PC-3 (cell line): ENCODE data around the gene DIP2C. TPM values are rescaled to one million over a fixed set of nuclear protein-coding genes. Genes with fewer than 3 reads are reported as not detected.

Experiments
- ATAC-seq: fragments of 200-7000 bp; cut with Tn5 transposase; 2 replicates; pipeline ENCODE4 v1.9.1; 2020; ENCODE audit warnings: mild to moderate bottlenecking, moderate library complexity
- BruUV-seq: library from RNA; stranded (reverse); fragments of 400-500 nt; replicated peaks from 2 replicates; lab custom pipeline; 2021; lab: Mats Ljungman, UMichigan
- CTCF ChIA-PET: fragments of 300-600 bp; sonication (Branson Sonifier 250); formaldehyde crosslinking; loops from one replicate; lab custom pipeline; 2022; ENCODE audit warnings: antibody characterized with exemption; lab: Charles Lee
- POLR2A ChIA-PET: fragments of 300-600 bp; sonication (Branson Sonifier 250); formaldehyde crosslinking; loops from one replicate; lab custom pipeline; 2022; ENCODE audit warnings: antibody characterized with exemption; ENCODE audit not compliant: unreplicated experiment; lab: Charles Lee
- DNase-seq: peaks from one replicate; pipeline ENCODE4 v3.0.0-alpha.2; 2015
- H2AFZ ChIP-seq: fragments of 300-600 bp; sonication (generic); 2 replicates; pipeline ENCODE4 v1.6.0; 2016; ENCODE audit warnings: antibody characterized with exemption, low read length
- H3F3A ChIP-seq: fragments of 300-600 bp; sonication (generic); one replicate; pipeline ENCODE4 v1.6.0; 2017; ENCODE audit warnings: antibody characterized with exemption, low read length, control low read depth, mild to moderate bottlenecking; ENCODE audit not compliant: unreplicated experiment
- H3K27ac ChIP-seq: fragments of 300-600 bp; sonication (generic); 2 replicates; pipeline ENCODE4 v1.5.1; 2016; ENCODE audit warnings: mild to moderate bottlenecking, low read length
- H3K27me3 ChIP-seq: fragments of 300-600 bp; sonication (generic); 2 replicates; pipeline ENCODE4 v1.6.1; 2016; ENCODE audit warnings: low read length, mixed read lengths
- H3K36me3 ChIP-seq: fragments of 300-600 bp; sonication (generic); 2 replicates; pipeline ENCODE4 v1.6.1; 2016; ENCODE audit warnings: low read depth, mixed run types, low read length, mixed read lengths
- H3K4me1 ChIP-seq: fragments of 300-600 bp; sonication (generic); 2 replicates; pipeline ENCODE4 v1.5.1; 2016; ENCODE audit warnings: low read length; ENCODE audit not compliant: insufficient read depth
- H3K4me2 ChIP-seq: fragments of 300-600 bp; sonication (generic); 2 replicates; pipeline ENCODE4 v1.6.0; 2016; ENCODE audit warnings: low read length
- H3K4me3 ChIP-seq: fragments of 300-600 bp; sonication (generic); 2 replicates; pipeline ENCODE4 v1.5.1; 2016; ENCODE audit warnings: mild to moderate bottlenecking, low read length, mixed read lengths
- H3K79me2 ChIP-seq: fragments of 300-600 bp; sonication (generic); 2 replicates; pipeline ENCODE4 v1.6.1; 2017; ENCODE audit warnings: low read length, mixed read lengths
- H3K9ac ChIP-seq: fragments of 300-600 bp; sonication (generic); 2 replicates; pipeline ENCODE4 v1.6.0; 2016; ENCODE audit warnings: mild to moderate bottlenecking, low read length
- H3K9me2 ChIP-seq: fragments of 300-600 bp; sonication (generic); replicated peaks from 2 replicates; pipeline ENCODE4 v1.6.1; 2016; ENCODE audit warnings: mixed run types, low read length, mixed read lengths
- H3K9me3 ChIP-seq: fragments of 300-600 bp; sonication (generic); 2 replicates; pipeline ENCODE4 v1.6.1; 2016; ENCODE audit warnings: low read length, mixed read lengths
- H4K20me1 ChIP-seq: fragments of 300-600 bp; sonication (generic); 2 replicates; pipeline ENCODE4 v1.6.1; 2016; ENCODE audit warnings: low read length, mixed read lengths
- CTCF ChIP-seq: fragments of 300-600 bp; sonication (generic); conservative IDR thresholded peaks from 2 replicates; pipeline ENCODE4 v1.5.1; 2017; ENCODE audit warnings: antibody characterized with exemption, low read depth, mild to moderate bottlenecking, low read length
- EZH2 ChIP-seq: fragments of 300-600 bp; sonication (generic); IDR thresholded peaks from one replicate; pipeline ENCODE4 v1.6.1; 2017; ENCODE audit warnings: antibody characterized with exemption, mild to moderate bottlenecking, low read length; ENCODE audit not compliant: unreplicated experiment
- EZH2phosphoT487 ChIP-seq: fragments of 300-600 bp; sonication (generic); IDR thresholded peaks from 2 replicates; pipeline ENCODE4 v1.6.1; 2018; ENCODE audit warnings: mild to moderate bottlenecking, antibody characterized with exemption, low read length, borderline replicate concordance
- intact Hi-C: fragments of 100-400 bp; cut with micrococcal nuclease; formaldehyde crosslinking; loops from 2 replicates; pipeline ENCODE4 v1.9.0; 2023
- total RNA-seq: library from RNA; depleted of rRNA; stranded (reverse); fragments of >200 nt; gene quantifications from 2 replicates; pipeline ENCODE4 v1.2.3, GENCODE V29; 2014

DIP2C gene
- total RNA-seq, 1 experiment from 2014 or later: 3.1 TPM

DNA sequence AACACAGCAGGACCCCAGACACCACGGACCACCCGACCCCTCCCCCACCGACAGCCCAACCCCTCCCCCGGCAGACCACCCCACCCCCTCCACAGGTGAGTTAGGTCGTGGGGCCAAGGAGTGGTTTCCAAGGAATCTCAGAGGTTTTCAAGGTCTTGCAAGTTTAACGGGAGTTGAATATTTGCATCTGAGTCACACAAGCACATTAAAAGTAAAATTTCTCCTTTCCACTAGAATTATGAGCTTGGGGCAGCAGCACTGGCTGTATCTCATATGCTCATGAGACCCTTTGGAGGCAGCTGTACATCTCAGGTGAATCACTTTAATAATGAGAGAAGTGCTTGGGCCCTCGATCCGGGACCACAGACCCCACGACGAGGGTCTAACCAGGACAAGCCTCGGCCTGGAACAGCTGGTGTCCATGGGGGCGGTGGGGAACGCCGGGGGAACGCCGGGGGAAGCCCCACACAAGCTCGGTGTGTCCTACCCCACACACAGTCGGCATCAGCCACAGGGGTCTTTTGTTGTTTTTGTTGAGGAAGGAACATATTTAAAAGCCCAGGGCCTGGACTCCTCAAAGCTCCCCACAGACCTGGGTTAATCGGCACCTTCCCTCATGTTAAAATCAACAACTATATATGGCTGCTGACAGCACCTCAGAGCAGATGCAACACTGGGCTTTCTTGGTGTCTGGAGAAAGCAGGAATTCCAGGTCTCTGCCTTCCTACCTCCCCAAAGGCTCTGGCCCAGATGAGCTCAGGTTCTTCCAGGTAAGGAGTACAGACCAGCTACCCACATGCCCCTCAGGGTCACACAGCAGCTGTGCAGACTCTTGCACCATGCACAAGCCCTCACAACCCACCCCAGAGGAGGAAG, 130.3 kb downstream of the DIP2C start:
- no peaks in the 10 kb centered on the region for H3K27me3 ChIP-seq
- H3F3A ChIP-seq: no peaks in the 10 kb centered on the region
- ChIA-PET POLR2A (interaction anchor here (0.6 kb wide), 1 partner anchor 41 kb away, joined by 12 read pairs; no protein-coding TSS in a partner anchor), CTCF (interaction anchor here (0.6 to 0.7 kb wide), 4 partner anchors 12 to 73 kb away, joined by 3 to 15 read pairs (median 8); no protein-coding TSS in a partner anchor)
- peaks cover 8% of the 10 kb centered on the region; the same call in 1 of the 2 replicates for H3K4me1 ChIP-seq
- TF ChIP-seq EZH2phosphoT487: no peak
- H3K9me2 ChIP-seq: no peaks in the 10 kb centered on the region
- intact Hi-C loops: no loop called here
- no peak overlapping the region for H3K27ac ChIP-seq
- H3K9me3 ChIP-seq: no peaks in the 10 kb centered on the region
- H3K4me3 ChIP-seq: no peak overlapping the region
- peak; percentile 33 for ATAC-seq
- H3K9ac ChIP-seq: no peak overlapping the region
- no peaks in the 10 kb centered on the region for H3K36me3 ChIP-seq
- no peak overlapping the region for H3K4me2 ChIP-seq
- BruUV-seq: no TSS peak
- no peaks in the 10 kb centered on the region for H3K79me2 ChIP-seq
- DNase-seq: no peak
- H4K20me1 ChIP-seq: no peaks in the 10 kb centered on the region
- no peak overlapping the region for H2AFZ ChIP-seq

GRCh38 chr10:558364-558763, 131.1 kb downstream of the DIP2C start:
- Histone ChIP-seq H3K79me2 (no peaks in the 10 kb centered on the region), H3K27ac (no peak overlapping the region), H3K9me3 (no peaks in the 10 kb centered on the region), H3K4me1 (peaks cover 13% of the 10 kb centered on the region; the same call in 1 of the 2 replicates), H3K4me2 (no peak overlapping the region), H3F3A (no peaks in the 10 kb centered on the region), H3K27me3 (no peaks in the 10 kb centered on the region), H3K36me3 (no peaks in the 10 kb centered on the region), H3K4me3 (no peak overlapping the region), H2AFZ (no peak overlapping the region), H3K9ac (no peak overlapping the region), H4K20me1 (no peaks in the 10 kb centered on the region), H3K9me2 (no peaks in the 10 kb centered on the region)
- CTCF ChIA-PET: no interaction called here
- intact Hi-C loops: no loop called here
- TF ChIP-seq EZH2 (no peak), EZH2phosphoT487 (no peak), CTCF (no peak)
- POLR2A ChIA-PET: no interaction called here
- no TSS peak for BruUV-seq
- no peak for ATAC-seq
- no peak for DNase-seq

GRCh38 chr10:557792-558328, 131.6 kb downstream of the DIP2C start:
- H3F3A ChIP-seq: no peaks in the 10 kb centered on the region
- no peaks in the 10 kb centered on the region for H3K9me2 ChIP-seq
- BruUV-seq: no TSS peak
- intact Hi-C loops: no loop called here
- TF ChIP-seq EZH2: no peak
- no peak for TF ChIP-seq EZH2phosphoT487
- no peak for TF ChIP-seq CTCF
- H3K27me3 ChIP-seq: no peaks in the 10 kb centered on the region
- H3K36me3 ChIP-seq: no peaks in the 10 kb centered on the region
- no peak overlapping the region for H3K4me2 ChIP-seq
- no peak overlapping the region for H2AFZ ChIP-seq
- no peaks in the 10 kb centered on the region for H3K79me2 ChIP-seq
- H3K4me3 ChIP-seq: no peak overlapping the region
- CTCF ChIA-PET: no interaction called here
- H3K27ac ChIP-seq: no peak overlapping the region
- H3K4me1 ChIP-seq: peaks cover 13% of the 10 kb centered on the region; the same call in 1 of the 2 replicates
- H3K9ac ChIP-seq: no peak overlapping the region
- no peak for ATAC-seq
- POLR2A ChIA-PET: no interaction called here
- no peaks in the 10 kb centered on the region for H4K20me1 ChIP-seq
- H3K9me3 ChIP-seq: no peaks in the 10 kb centered on the region
- no peak for DNase-seq
